GM12801 (cell line): ENCODE data around the gene SNX7.

Experiments
- TF ChIP-seq, protein P1 (sequence below): IDR thresholded peaks from one replicate; pipeline ENCODE4 v1.5.1; 2011; ENCODE audit warnings: control low read depth; ENCODE audit not compliant: insufficient read length; ENCODE audit errors: extremely low read depth

Gene SNX7, protein sequence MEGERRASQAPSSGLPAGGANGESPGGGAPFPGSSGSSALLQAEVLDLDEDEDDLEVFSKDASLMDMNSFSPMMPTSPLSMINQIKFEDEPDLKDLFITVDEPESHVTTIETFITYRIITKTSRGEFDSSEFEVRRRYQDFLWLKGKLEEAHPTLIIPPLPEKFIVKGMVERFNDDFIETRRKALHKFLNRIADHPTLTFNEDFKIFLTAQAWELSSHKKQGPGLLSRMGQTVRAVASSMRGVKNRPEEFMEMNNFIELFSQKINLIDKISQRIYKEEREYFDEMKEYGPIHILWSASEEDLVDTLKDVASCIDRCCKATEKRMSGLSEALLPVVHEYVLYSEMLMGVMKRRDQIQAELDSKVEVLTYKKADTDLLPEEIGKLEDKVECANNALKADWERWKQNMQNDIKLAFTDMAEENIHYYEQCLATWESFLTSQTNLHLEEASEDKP

DNA sequence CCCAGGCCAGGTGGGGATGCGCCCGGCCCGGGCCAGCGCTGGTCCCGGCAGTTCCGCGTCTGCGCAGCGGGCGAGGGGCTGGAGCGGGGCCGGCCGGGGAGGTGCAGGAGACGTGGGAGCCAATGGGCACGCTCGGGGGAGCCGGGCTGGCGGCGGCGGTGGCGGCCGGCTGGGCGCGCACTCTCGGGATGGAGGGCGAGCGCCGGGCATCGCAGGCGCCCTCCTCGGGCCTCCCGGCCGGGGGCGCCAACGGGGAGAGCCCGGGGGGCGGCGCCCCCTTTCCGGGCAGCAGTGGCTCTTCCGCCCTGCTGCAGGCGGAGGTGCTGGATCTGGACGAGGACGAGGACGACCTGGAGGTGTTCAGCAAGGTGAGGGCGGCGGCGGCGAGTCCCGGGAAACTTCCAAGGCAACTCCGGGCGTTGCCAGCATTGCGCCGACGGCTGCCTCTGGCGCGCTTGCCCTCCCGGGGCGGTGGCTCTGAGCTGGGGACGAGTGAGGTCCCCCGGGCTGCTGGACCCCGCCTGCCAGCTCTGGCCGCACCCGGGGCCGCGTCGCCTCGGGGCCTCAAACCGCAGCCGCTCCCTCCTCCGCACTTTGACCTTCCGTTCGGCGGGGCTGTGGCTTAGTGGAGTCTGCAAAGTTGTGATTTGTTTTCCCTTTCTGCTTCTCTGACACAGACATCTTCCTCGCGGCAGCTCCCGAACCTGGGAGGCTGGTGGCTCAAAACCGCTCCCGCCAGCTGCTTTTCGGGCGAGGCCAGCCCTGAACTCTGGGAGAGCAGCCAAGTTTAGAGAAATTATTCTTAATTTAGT lies at the start of gene SNX7:
TSS of gene SNX7 (plus strand) at position 178 of the 812 bp plus-strand sequence. CDS start at position 189, 11 bp downstream.
- TF ChIP-seq, protein P1, sequence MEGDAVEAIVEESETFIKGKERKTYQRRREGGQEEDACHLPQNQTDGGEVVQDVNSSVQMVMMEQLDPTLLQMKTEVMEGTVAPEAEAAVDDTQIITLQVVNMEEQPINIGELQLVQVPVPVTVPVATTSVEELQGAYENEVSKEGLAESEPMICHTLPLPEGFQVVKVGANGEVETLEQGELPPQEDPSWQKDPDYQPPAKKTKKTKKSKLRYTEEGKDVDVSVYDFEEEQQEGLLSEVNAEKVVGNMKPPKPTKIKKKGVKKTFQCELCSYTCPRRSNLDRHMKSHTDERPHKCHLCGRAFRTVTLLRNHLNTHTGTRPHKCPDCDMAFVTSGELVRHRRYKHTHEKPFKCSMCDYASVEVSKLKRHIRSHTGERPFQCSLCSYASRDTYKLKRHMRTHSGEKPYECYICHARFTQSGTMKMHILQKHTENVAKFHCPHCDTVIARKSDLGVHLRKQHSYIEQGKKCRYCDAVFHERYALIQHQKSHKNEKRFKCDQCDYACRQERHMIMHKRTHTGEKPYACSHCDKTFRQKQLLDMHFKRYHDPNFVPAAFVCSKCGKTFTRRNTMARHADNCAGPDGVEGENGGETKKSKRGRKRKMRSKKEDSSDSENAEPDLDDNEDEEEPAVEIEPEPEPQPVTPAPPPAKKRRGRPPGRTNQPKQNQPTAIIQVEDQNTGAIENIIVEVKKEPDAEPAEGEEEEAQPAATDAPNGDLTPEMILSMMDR, result no peak

DNA sequence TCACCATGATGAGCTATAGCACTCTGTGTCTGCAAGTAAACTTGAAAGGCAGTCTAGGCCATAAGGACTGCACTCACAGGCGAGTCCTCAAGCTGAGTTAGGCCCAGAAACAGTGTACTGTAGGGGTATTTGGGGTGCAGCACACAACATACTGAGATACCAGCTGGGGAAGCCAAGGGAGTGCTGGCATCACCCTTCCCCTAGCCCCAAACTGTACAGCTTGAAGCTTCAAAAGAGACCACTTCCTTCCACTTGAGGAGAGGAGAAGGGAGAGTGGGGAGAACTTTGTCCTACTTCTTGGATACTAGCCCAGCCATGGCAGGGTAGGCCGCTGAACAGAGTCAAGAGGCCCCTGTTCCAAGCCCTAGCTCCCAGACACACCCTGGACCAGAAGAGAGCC lies 24.2 kb upstream of the SNX7 start:
- TF ChIP-seq, protein P1, result no peak

DNA sequence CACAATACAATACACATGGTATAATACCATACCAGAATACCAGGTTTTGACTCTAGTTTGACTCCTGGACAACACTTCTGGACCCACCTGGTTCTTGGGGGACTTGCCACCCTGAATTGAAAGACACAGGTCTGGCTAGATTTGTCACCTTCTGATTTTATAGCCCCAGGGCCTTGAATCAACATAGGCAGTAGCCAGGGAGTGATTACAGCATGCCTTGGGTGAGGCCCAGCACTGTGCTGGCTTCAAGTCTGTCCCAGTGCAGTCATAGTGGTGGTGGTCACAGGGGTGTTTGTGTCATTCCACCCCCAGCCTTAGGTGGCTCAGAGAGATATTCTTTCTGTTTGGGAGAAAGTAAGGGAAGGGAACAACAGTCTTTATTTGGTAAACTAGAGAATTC lies 23.3 kb upstream of the SNX7 start:
- TF ChIP-seq, protein P1, result no peak

DNA sequence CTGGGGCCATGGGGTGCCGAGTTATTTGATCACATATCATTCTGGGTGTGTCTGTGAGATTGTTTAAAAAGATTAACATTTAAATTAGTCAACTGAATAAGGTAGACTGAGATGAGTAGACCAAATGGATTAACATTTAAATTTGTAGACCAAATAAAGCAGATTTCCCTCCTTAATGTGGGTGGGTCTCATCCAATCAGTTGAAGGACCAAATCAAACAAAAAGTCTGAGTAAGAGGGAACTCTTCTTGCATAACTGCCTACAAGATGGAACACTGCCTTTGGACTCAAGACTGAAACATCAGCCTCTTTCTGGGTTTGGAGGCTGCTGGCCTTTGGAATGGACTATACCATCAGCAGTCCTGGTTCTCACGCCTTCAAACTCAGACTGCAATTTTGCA lies 17.0 kb upstream of the SNX7 start:
- TF ChIP-seq, protein P1, result no peak

DNA sequence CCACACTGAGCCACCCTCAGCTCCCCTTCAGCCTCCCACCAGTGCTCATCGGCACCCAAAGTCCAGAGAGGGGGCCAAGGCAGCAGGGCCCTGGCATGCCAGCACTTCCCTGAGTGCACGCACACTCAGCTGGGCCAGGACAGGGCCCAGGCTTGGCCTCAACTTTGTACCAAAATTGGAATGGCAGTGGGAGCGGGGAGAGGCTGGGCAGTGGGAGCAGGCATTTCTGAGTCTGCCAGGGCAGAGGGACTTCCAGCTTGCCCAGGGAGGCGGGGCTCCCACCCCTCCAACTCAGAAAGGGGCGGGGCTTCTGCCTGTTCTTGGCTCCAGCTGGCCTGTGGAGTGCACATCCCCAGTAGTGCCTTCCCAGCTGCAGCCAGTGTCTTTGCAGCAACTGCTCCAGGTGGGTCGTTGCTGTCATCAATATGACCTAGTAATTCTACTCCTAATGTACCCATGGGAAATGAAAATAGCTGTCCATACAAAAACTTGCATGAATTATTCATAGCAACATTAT lies 10.3 kb upstream of the SNX7 start:
- TF ChIP-seq, protein P1, result no peak

DNA sequence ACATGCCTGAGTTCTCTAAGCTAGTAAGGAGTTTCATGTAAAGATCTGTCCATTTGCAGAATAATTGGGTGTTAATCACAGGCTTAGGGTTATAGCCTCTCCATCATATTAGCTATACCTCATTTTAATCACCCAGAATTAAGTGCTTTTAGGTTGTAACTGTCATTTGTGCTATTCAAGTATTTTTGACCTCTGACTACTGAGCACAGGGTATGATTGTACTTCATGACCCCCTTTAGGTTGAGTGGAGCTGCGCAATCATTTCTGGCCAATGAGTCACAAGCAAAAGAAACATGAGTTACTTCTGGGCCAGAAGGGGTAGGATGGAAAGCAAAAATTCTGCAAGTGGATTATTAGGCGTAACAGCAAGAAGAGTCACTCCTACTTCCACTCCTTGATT lies 8.4 kb upstream of the SNX7 start:
- TF ChIP-seq, protein P1, result no peak

DNA sequence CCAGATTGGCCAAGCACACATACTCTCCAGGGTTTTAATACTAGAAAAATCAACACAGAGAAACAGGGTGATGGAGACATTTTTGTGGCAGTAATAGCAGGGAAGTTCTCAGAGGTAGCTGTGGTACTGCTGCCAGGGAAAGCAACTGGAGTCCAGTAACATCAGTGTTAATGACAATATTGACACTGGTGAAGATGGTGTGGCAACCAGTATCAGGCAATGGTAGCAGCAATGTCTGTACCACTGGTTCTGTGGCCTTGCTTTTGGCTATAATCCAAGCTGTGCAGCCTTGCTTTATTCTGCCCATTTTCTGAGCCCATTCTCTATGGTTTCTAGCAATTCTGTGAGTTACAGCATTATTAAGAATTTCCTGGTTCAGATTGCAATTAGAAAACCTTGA lies 1.6 kb upstream of the SNX7 start:
- TF ChIP-seq, protein P1, result no peak
